NK-92 (cell line): ENCODE data around the gene NEK5.

ENCODE experiments used
- DNase-seq: peaks from one replicate; lab custom pipeline; 2025; ENCODE audit not compliant: unreplicated experiment; lab: John Stamatoyannopoulos, UW

The NEK5 gene

DNA sequence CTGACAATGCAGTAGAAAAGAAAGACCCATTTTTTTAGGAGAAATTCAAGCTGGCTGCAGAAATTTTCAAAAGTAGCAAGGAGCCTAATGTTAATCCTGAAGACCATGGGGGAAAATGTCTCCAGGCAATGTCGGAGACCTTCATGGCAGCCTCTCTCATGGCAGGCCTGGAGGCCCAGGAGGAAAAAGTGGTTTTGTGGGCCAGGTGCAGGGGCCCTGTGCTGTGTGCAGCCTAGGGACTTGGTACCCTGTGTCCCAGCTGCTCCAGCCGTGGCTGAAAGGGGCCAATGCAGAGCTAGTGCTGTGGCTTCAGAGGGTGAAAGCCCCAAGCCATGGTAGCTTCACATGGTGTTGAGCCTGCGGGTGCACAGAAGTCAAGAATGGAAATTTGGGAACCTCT lies 112.6 kb downstream of the NEK5 start:
- no peak for DNase-seq

DNA sequence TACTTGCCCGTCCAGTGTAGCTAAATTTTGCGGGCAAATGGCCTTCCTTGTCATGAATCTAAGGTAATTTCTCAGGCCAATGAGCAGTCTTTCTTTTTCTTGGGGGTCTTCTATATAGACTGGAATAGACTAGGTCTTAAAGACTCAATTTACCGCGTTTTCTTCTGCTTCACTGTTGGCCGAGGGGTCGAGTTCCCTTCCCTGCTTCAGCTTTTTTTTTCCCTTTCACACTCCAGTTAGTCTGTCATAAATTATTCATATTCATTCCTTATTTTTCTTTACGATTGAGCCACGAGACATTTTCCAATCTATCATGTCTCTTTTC lies 116.4 kb downstream of the NEK5 start:
- no peak for DNase-seq

DNA sequence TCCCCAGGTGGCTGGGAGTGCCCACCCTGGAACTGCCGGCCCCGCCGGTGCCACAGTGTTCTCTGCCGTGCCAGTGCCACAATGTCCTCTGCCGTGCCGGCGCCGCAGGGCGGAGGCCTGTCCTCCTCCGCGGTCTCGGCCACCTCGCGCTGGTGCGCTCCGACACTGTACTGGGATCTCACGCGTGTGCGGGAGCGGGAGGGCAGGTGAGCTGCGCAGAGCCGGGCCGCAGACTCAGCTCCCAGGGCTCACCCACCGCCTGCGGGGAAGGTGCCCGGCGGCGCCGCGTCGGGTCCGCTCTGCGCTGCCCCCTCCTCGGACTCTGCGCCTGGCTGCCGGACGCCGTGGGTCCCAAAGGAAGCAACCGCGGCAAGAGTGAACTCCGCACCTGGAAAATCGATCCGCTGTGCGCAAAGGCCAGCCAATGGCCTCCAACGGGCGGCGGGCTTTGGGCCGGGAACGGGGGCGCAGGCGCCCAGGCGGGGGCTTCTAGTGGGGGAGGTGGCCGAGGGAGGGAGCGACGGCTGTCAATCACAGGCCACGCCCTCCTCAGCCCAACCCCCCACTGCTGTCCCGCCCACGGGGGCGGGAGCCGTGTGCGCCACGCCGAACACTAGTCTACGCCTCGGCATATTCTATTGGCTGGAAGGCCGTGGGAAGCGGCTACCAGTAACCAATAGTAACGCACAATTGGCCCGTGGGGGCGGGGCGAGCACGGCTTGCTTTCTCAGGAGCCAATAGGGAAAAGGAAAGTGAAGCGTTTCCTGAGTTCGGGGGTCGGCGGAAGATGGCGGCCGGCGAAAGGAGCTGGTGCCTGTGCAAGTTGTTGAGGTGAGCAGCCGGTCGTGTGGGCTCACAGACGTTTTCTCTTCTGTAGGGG lies 117.0 kb downstream of the NEK5 start, which contains the start of gene ALG11:
TSS of gene ALG11 (plus strand) at position 767 of the 880 bp plus-strand sequence. CDS start at position 788, 21 bp downstream.
- peak; percentile 94 for DNase-seq

DNA sequence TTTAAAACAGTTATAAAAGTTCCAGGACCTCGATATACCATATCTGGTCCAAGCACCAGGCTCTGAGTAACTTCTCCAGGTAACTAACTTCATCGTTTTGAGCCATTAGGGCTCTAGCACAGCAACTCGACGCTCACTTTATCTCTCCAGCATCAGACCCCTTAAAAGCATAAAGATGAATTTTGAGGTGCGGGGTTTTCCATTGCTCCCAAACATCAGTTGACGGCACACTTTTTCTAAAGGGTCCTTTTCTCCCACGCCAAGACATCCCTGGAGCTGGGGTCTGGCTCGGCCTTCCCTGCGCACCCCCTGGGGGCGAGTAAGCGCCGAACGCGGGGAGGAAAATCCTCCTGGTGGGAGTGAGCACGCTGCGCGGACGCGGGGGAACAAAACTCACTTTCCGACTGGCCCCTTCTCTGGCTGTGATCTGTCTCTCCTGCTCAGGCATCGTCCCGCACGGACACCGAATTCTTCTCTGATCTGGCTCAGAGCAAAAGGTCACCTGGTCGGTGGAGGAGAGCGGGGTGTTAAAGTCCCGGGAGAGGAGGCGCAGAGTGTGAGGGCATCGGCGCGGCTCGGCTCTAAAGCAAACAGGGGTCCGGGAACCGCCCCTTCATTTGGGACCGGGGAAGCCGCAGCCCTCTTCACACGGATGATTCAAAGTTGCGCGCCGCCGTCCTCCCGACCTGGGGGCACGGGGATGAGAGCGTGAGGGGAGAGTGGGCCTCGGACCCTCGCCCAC lies 117.8 kb downstream of the NEK5 start, which contains the start of gene ATP7B:
TSS of gene ATP7B (minus strand) at position 561 of the 742 bp plus-strand sequence. CDS start at position 448, 113 bp downstream.
- DNase-seq, result no peak

DNA sequence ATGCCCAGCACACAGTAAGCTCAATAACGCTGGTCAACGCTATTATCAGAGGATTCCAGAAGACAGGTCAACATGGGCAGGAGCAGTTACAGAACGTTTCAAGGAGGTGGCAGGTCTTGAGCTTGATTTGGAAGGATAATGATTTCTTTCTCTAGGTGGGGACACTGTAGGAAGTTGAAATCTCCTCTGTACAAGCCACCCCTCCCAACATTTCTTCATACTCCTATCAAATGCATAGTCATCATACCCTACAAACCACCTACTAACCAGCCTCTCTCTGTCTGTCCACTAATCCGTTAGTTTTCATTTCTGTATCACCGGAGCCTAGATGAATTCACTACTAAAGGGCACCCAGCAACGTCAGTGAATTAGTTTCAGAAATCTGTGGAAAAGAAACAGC lies 118.9 kb downstream of the NEK5 start:
- DNase-seq, result no peak

DNA sequence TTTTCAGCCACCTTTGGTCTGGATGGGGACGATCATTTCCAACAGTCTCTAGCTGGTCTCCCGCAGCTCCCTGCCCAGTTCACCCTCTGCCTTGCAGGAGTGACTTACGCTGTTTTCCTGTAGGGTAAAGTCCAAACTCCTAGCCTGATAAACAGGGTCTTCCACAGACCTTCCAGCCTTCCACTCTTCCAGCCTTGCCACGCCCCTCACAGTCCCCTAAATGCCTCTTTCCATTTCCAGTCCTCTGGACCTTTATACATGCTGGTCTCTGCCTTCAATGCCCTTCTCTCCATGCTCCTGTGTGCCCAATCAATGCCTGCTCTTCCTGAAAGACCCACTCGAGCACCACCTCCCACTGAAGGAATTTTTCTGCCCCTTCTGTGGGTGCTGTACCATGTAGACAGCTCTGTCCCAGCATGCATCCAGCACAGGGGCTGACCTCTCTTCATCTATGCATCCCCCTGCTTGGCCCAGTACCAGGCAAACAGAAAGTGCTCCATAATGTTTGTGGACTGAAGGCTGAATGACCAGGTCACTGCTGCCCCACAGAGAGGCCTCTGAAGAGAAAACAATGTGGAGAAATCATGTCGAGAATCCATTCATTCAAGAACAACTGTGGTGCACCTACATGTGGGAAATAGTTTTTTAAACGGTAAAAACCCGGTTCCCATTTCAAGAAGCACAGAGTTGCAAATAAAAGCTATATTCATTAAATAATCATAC lies 122.2 kb downstream of the NEK5 start:
- no peak for DNase-seq

DNA sequence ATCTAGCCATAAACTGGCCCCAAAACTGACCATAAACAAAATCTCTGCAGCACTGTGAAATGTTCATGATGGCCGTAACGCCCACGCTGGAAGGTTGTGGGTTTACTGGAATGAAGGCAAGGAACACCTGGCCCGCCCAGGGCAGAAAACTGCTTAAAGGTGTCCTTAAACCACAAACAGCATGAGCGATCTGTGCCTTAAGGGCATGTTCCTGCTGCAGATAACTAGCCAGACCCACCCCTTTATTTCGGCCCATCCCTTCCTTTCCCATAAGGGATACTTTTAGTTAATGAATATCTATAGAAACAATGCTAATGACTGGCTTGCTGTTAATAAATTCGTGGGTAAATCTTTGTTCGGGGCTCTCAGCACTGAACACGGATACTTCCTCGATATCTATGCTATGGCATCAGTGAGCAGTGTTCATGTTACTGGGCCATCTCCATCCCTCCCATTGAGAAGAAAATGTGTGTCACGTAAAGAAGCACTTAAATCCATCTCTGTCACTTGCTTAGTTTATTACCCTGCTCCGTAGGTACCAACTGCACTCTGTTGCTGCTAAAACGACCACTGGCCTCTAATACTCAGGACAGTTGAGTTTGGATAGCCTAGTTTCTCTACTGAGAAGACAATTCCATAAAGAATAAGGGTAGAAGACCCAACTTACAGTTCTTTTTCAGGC lies 122.9 kb downstream of the NEK5 start:
- DNase-seq, result no peak

DNA sequence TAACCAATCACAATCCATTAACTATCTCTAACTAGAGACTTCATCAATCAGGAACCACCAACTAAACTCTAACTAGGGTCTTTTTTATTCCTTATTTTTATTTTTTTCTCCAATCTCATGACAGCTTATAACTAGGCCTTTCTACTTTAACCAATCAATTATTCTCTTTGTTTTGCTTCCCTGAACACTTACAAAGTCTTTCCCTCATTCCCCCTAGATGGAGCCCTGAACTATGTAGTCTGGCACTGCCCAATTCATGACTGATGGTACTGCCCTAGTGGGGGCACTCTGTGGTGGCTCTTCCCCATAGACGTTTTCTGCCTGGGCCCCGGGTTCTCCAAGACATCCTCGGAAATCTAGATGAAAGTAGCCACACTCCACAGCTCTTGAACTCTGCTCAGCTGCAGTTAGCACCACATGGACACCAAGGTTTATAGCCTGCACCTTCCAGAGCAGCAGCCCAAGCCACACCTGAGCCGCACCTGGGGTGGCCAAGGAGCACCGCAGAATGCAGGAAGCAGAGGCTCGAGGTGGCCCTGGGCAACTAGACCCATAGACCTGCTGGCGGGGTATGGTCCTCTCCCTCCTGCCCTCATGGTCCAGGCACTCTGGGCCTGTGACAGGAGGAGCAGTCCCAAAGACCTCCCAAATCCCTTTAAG lies 124.2 kb downstream of the NEK5 start:
- no peak for DNase-seq

DNA sequence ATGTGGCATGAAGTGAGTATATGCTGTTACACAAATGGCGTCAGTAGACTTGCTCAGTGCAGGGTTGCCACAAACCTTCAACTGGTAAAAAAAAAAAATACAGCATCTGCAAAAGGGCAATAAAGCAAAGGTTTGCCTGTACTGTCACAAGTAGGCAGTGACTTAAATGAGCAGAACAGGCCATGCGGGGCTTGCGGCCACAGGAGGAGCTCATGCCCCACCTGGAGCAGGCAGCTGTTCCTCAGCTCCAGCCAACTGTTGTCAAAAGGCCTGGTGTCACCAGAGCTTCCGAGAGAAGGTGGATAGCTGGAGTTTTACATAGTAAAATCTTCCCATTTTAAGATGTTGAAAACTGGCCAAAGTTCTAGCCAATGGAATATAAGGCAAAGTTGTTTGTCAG lies 125.3 kb downstream of the NEK5 start:
- no peak for DNase-seq

DNA sequence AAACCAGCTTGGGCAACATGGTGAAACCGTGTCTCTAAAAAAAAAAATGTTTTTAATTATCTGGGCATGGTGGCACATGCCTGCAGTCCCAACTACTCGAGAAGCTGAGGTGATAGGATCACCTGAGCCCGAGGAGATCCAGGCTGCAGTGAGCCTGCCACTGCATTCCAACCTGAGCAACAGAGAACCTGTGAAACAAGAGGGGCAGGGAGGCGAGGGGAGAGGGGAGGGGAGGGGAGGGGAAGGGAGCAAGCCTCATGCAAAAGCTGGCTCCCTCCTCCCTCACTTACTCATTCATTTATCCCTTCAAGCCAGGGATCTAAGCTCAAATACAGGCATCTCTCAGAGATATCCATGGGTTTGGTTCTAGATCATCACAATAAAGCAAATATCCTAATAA lies 126.5 kb downstream of the NEK5 start:
- DNase-seq, result no peak

DNA sequence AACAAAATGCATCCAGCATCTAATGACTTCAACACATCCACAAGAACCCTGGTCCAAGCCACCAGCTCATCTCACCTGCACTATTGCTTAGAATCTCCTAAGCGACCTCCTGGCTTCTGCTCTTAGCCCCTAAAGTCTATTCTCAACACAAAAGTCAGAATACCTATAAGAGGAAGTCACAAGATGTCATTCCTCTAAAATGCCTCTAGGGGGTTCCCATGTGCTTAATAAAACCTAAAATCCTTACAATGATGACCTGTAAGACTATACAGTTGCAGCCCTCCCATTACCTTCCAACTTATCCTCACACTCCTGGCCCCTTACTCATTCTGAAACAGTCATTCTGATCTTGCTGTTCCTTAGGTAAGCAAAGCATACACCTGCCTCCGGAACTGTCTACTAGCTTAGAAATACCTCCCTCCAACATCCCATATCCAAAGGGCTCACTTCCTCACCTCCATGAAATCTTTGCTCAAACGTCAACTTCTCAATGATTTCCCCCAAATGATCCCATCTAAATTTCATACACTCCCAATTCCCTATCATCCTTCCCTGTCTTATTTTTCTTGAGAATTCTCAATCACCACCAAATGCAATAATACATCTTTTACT lies 127.6 kb downstream of the NEK5 start:
- DNase-seq, result no peak

DNA sequence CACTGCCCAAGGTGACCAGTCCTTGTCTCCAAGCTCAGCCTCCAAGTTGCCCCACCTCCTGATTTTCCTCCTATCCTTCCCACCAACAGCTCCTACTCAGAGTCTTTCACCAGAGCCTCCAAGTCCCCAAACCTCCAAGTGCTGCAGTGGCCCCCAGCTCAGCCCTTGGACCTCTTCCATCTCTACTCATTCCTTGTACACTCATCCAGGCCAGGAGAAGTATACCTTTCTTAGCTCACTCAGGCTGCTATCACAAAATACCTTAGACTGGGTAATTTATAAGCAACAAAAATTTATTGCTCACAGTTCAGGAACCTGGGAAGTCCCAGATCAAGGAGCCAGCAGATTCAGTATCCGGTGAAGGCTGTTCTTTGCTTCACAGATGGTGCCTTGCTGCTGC lies 129.0 kb downstream of the NEK5 start:
- no peak for DNase-seq

DNA sequence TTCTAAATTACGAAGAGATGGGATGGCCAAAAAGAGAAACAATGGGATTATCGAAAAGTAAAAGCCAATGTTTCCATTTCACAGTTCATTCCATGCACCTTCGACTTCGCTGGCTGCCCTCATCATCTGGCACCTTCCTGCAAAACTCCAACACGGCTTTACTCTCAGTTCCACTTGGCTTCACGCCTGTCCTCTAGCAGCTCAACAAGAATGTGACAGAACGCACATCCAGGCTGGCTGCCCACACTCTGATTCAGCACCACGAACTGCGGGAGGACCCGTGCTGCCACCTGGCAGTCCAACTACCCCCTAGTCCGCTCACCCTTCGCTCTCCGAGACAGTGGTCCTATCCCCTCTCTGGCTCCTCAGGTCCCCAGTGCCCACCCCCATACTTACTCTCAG lies 129.4 kb downstream of the NEK5 start:
- DNase-seq, result no peak

DNA sequence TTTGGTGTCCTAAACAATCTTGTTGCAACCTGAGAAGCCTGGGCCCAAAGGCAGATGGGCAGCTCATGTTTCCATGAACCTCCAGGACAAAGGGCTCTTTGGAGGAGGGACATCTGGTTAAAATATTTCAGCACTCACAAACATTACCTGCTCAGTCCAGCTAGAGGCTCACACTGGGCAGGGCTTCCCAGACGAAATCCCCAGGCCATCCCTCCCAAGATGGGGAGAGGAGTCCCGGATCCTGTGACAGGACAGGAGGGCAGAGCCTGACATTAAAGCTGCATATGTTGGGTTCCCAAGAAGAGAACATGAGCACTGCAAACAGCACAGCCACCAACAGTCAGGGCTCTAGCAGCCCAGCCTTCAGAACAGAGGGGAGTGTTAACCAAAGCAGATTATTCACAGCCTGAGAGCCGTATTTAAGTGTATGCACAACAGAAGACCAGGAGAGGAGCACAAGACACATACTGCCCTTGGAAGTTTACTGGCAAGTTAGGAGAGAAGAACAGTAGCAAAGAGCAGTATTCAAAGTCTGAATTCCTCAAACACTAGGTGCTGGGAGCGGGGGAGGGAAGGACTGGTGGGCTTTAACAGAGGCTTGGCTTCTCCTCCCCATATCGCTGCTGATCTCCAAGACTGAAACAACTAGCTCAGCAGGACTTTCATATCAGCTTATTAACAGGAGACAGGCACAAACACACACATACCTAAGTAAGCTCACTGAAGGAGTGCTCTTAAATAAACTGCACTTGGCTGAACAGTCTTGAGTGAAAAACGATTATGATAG lies 130.0 kb downstream of the NEK5 start:
- DNase-seq, result no peak

DNA sequence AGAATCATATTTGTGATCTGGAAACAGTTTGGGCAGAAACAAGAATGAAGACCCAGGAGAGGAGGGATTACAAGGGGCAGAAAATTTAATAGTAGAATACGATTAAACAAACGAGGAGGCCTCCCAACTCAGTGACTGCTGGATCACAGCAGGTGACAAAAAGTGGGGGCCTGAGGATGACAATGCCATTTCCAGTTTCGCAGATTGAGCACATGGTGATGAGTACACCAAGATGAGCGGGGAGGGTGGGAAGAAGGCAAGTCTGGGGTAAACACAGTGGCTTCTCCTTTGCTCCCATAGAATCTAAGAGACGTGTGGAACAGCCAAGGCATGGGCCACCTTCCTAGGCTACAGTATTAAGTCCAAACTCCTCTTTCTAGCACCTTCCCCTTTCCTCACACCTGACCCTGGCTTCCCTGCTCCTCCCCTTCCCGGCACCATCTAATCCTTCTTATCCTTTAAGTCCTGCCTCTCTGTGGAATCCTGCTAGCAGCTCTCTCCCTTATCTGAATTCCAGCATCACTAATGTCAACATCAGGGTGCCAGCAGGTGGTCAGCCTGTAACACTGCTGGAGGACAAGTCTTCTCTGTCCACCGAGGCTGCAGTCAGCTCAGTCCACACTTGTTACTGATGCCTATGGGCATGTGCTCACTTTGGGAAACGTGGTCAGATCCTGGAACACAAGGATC lies 131.1 kb downstream of the NEK5 start:
- DNase-seq, result no peak

DNA sequence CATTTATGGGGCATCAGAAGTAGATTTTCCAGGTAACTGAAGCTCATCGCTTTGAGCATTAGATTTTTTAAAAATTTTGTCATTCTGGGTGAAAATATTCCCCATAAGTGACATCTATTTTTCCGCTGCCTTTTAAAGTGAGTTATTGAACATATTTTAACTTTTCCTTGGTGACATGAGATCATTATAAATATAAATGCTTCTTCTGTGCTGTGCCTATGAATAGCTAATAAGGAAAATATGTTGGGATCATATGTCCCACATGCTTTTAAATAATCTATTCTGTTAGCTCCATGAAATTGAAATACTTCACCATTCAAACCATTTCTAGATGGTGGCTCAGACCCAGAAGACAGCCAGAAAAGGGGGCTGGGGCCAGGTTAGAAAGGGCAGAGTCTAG lies 131.7 kb downstream of the NEK5 start:
- DNase-seq, result no peak

DNA sequence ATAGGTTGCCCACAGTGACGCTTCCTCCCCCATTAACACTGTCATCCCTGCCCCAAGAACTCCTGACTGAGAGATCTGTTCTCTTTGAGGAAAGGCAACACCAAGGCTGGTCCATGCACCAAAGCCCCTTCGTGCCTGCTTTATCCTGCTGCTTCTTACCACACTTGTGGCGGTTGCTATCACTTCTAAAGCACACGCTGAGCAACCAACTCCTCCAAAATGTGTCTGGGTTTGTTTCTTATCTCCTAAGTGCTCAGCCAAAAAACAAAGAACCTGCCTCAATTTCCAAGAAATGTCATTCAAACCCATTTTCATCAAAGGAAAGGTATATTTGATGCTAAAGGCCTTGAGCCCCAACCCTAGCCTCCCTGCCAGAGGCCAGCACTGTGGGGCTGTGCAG lies 132.2 kb downstream of the NEK5 start:
- no peak for DNase-seq

DNA sequence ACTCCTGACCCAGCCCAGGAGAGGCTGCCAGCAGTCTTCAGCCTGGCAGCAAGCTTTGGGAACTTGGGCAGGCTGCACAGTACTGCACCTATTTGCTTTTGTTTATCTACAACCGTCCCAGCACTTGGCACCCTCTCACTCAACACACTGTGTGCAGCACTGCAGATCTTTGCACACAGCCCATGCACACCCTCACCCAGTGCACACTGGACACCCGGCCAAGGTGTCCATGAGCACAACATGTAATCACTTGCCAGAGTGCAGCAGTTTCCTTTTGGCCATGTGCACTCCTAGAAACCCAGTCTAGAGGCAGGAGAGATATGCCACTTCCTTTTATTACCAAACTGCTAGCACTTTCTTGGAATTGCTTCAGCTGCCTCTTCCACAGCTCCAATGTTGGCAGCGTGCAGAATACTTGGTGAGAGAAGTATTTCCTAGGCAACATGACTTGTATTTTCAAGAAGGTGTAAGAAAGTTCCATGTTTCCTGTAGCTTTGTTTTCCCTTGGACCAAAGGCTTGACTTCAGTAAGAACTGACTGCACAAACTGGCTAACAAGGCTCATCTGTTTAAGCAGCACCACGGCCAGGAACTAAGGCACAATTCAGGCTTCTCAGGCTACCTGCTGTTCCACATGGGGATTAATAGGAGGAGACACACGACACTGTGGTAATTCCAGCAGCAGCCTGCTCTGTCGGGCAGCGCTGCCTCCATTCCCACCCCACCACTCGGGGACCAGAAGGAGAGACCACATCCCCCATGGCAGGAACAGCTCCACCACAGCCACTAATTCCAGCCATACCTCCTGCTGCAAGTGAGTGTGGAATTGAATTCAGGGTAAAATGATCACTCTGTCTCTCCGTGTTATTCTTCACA lies 133.0 kb downstream of the NEK5 start:
- no peak for DNase-seq
